HCT116 (cell line): ENCODE results near the gene A1CF. TPM values are rescaled to one million over a fixed set of nuclear protein-coding genes. Genes with fewer than 3 reads are reported as not detected.
"Not testable (repeated sequence)": the region's sequence is repeated elsewhere in the genome, so short reads cannot be mapped to it uniquely, and the experiment has no call there.

Source experiments
- ATAC-seq: fragments of 200-7000 bp; cut with Tn5 transposase; 2 replicates; pipeline ENCODE4 v1.9.1; 2020; ENCODE audit warnings: mild to moderate bottlenecking, moderate library complexity
- BruUV-seq: library from RNA; stranded (reverse); fragments of 400-500 nt; replicated peaks from 2 replicates; lab custom pipeline; 2021; lab: Mats Ljungman, UMichigan
- CTCF ChIA-PET: fragments of 300-600 bp; sonication (Branson Sonifier 250); formaldehyde crosslinking; loops from one replicate; lab custom pipeline; 2021; ENCODE audit warnings: antibody characterized with exemption; lab: Charles Lee
- POLR2A ChIA-PET: fragments of 300-600, 350-600 bp; sonication (Branson Sonifier 250); formaldehyde crosslinking; loops from one replicate; lab custom pipeline; 2021; ENCODE audit warnings: antibody characterized with exemption; lab: Charles Lee
- RAD21 ChIA-PET, 2 experiments: fragments of 300-600 bp; sonication (Branson Sonifier 250); formaldehyde crosslinking; loops; one replicate each; lab custom pipeline; 2023; ENCODE audit warnings: low total read pairs in 2 of 2; ENCODE audit not compliant: uncharacterized antibody in 2 of 2, unreplicated experiment in 2 of 2, low non-redundant PET in 1 of 2; lab: Charles Lee
- DNase-seq: peaks from one replicate; pipeline ENCODE4 v3.0.0-alpha.2; 2010; ENCODE audit warnings: low read depth, low spot score
- H2AFZ ChIP-seq: fragments of 200-600 bp; shearing (Covaris generic), sonication (generic); 2 replicates; pipeline ENCODE4 v1.6.1; 2017; ENCODE audit warnings: low read depth, mixed run types, mixed read lengths, antibody characterized with exemption, low read length; ENCODE audit not compliant: poor library complexity, severe bottlenecking
- H3K27ac ChIP-seq: 2 replicates; pipeline ENCODE4 v1.5.1; 2012; ENCODE audit warnings: low read depth, low read length
- H3K27me3 ChIP-seq: fragments of 200-600 bp; sonication (generic); 2 replicates; pipeline ENCODE4 v1.6.1; 2016; ENCODE audit warnings: mixed run types, low read length, mixed read lengths; ENCODE audit not compliant: insufficient read depth
- H3K36me3 ChIP-seq, 2 experiments: fragments of 200-500 bp in 1 of 2; fragments of 200-600 bp in 1 of 2; sonication (Bioruptor generic) in 1 of 2; sonication (generic) in 1 of 2; 2 replicates each; pipeline versions ENCODE4 v1.5.1 to v1.6.1; 2014 to 2016; ENCODE audit warnings: low read length in 2 of 2, inconsistent platforms in 1 of 2, mixed read lengths in 1 of 2, mixed run types in 1 of 2; ENCODE audit not compliant: insufficient read depth in 2 of 2, control insufficient read depth in 1 of 2
- H3K4me1 ChIP-seq, 2 experiments: fragments of 200-600 bp in 1 of 2; sonication (generic) in 1 of 2; 2 replicates each; pipeline versions ENCODE4 v1.5.1 to v1.6.1; 2012 to 2017; ENCODE audit warnings: low read length in 2 of 2, inconsistent platforms in 1 of 2, mild to moderate bottlenecking in 1 of 2, mixed read lengths in 1 of 2, mixed run types in 1 of 2, moderate library complexity in 1 of 2; ENCODE audit not compliant: insufficient read depth in 2 of 2, control insufficient read depth in 1 of 2
- H3K4me2 ChIP-seq: fragments of 200-600 bp; sonication (generic); 2 replicates; pipeline ENCODE4 v1.6.1; 2017; ENCODE audit warnings: mixed run types, low read length, mixed read lengths
- H3K4me3 ChIP-seq, 2 experiments: fragments of 200-600 bp in 1 of 2; sonication (generic) in 1 of 2; replicated peaks in 1 of 2; 2 replicates each; pipeline ENCODE4 v1.5.1; 2011 to 2016; ENCODE audit warnings: low read length in 2 of 2, control low read depth in 1 of 2, low read depth in 1 of 2, mild to moderate bottlenecking in 1 of 2, mixed read lengths in 1 of 2, mixed run types in 1 of 2
- H3K79me2 ChIP-seq: fragments of 200-600 bp; sonication (generic); 2 replicates; pipeline ENCODE4 v1.6.1; 2017; ENCODE audit warnings: mild to moderate bottlenecking, mixed run types, low read length, moderate library complexity, mixed read lengths; ENCODE audit not compliant: insufficient read depth
- H3K9ac ChIP-seq: fragments of 200-600 bp; sonication (generic); 2 replicates; pipeline ENCODE4 v1.6.1; 2016; ENCODE audit warnings: low read length, mixed read lengths
- H3K9me2 ChIP-seq: fragments of 200-600 bp; sonication (generic), shearing (Covaris generic); 2 replicates; pipeline ENCODE4 v1.6.1; 2017; ENCODE audit warnings: mixed run types, mild to moderate bottlenecking, moderate library complexity; ENCODE audit not compliant: insufficient read depth
- H3K9me3 ChIP-seq, 2 experiments: fragments of 200-500 bp in 1 of 2; fragments of 200-600 bp in 1 of 2; sonication (Bioruptor generic) in 1 of 2; sonication (generic) in 1 of 2; 2 replicates each; pipeline ENCODE4 v1.6.1; 2014 to 2017; ENCODE audit warnings: low read length in 2 of 2, mixed read lengths in 2 of 2, inconsistent platforms in 1 of 2, low read depth in 1 of 2, mild to moderate bottlenecking in 1 of 2, mixed run types in 1 of 2, moderate library complexity in 1 of 2; ENCODE audit not compliant: control insufficient read depth in 1 of 2, insufficient read depth in 1 of 2
- H4K20me1 ChIP-seq: fragments of 200-600 bp; sonication (generic), shearing (Covaris generic); 2 replicates; pipeline ENCODE4 v1.6.1; 2017; ENCODE audit warnings: mixed run types, mild to moderate bottlenecking, moderate library complexity; ENCODE audit not compliant: insufficient read depth
- RAD21 ChIP-seq: IDR thresholded peaks from 2 replicates; pipeline ENCODE4 v1.6.1; 2012; ENCODE audit warnings: low read depth, mild to moderate bottlenecking
- intact Hi-C: fragments of 100-400 bp; cut with micrococcal nuclease; formaldehyde crosslinking; loops from 2 replicates; pipeline ENCODE4 v1.10.0; 2022
- total RNA-seq: library from RNA; stranded (reverse); gene quantifications from one replicate; pipeline ENCODE4 v1.2.1, GENCODE V29; 2021; ENCODE audit not compliant: unreplicated experiment
- TF ChIP-seq, protein P1 (sequence below), 3 experiments: fragments of 200-600 bp in 1 of 3; sonication (generic) in 1 of 3; IDR thresholded peaks in 2 of 3; conservative IDR thresholded peaks in 1 of 3; 2 replicates each; pipeline ENCODE4 v1.5.1; 2012 to 2017; ENCODE audit warnings: low read depth in 2 of 3, low read length in 2 of 3, antibody characterized with exemption in 1 of 3, borderline replicate concordance in 1 of 3, control low read depth in 1 of 3, mild to moderate bottlenecking in 1 of 3, mixed read lengths in 1 of 3, mixed run types in 1 of 3, moderate library complexity in 1 of 3; ENCODE audit not compliant: insufficient read depth in 1 of 3

The A1CF gene
- total RNA-seq, 1 experiment from 2014 or later, result 0.30 TPM

GRCh38 chr10:50774868-50775267, 110.6 kb downstream of the A1CF start:
- RAD21 ChIA-PET, H3K36me3 ChIP-seq, H3K9me3 ChIP-seq, H3K27ac ChIP-seq, H2AFZ ChIP-seq, H3K27me3 ChIP-seq, H3K4me1 ChIP-seq, CTCF ChIA-PET, H3K9ac ChIP-seq, H3K79me2 ChIP-seq, H4K20me1 ChIP-seq, BruUV-seq, POLR2A ChIA-PET, intact Hi-C loops, H3K4me2 ChIP-seq, H3K9me2 ChIP-seq, DNase-seq, H3K4me3 ChIP-seq: not testable (repeated sequence)
- TF ChIP-seq, protein P1, sequence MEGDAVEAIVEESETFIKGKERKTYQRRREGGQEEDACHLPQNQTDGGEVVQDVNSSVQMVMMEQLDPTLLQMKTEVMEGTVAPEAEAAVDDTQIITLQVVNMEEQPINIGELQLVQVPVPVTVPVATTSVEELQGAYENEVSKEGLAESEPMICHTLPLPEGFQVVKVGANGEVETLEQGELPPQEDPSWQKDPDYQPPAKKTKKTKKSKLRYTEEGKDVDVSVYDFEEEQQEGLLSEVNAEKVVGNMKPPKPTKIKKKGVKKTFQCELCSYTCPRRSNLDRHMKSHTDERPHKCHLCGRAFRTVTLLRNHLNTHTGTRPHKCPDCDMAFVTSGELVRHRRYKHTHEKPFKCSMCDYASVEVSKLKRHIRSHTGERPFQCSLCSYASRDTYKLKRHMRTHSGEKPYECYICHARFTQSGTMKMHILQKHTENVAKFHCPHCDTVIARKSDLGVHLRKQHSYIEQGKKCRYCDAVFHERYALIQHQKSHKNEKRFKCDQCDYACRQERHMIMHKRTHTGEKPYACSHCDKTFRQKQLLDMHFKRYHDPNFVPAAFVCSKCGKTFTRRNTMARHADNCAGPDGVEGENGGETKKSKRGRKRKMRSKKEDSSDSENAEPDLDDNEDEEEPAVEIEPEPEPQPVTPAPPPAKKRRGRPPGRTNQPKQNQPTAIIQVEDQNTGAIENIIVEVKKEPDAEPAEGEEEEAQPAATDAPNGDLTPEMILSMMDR (IDR thresholded peaks at IDR 0.05 in 2 of 3, conservative IDR thresholded peaks at IDR 0.05 in 1 of 3; ENCODE audit: borderline replicate concordance in 1 of 3, insufficient read depth in 1 of 3, low read depth in 2 of 3, low read length in 2 of 3), result 0 out of 6 replicates have a peak, but pooled peaks of 1 of the 3 experiments have one; percentile 7
- peak; percentile 30; the same call in 1 of the 2 replicates for TF ChIP-seq RAD21
- ATAC-seq, result peak; percentile 69; the same call in 1 of the 2 replicates

- DNase-seq, CTCF ChIA-PET, H3K27ac ChIP-seq, H3K27me3 ChIP-seq, H3K9me2 ChIP-seq, RAD21 ChIA-PET, H3K4me3 ChIP-seq, BruUV-seq, H3K4me2 ChIP-seq, H4K20me1 ChIP-seq, H2AFZ ChIP-seq, intact Hi-C loops, ATAC-seq, H3K9me3 ChIP-seq, H3K9ac ChIP-seq, POLR2A ChIA-PET, H3K4me1 ChIP-seq, H3K79me2 ChIP-seq, H3K36me3 ChIP-seq: not testable (repeated sequence)
Observed at GRCh38 chr10:50772042-50772441, 113.4 kb downstream of the A1CF start.

DNA sequence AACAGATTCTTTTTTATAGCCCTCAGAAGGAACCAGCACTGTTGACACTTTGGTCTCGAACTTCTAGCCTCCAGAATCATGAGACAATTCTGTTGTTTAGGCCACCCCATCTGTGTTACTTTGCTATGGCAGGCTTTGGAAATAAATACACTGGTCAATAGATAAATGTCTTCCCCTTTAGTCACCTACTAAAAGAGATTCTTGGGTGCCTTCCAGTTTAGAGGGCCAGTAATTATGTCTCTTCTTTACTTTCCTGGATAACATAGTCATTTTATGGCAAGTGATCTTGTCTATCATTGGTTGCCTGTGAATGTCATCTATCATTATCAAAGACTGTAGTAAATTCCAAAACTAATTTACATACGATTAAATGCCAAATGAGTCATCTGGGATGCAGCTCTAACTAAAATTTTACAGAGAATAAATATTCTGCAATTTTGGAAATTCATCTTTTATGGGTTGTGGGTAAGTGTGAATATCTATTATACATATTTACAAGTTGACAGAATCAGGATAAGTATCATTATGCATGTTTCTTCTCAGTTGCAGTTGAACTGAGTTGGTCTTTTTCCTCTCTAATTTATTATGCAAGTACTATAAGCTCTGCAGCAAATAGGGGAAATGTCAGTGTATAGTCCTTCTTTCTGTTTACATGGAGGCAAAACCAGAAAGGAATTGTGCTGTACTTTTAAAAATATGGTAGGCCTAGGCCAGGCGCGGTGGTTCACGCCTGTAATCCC, 118.5 kb downstream of the A1CF start:
- H3K4me1 ChIP-seq, BruUV-seq, H3K4me2 ChIP-seq, intact Hi-C loops, DNase-seq, H3K9me3 ChIP-seq, H4K20me1 ChIP-seq, H3K9me2 ChIP-seq, POLR2A ChIA-PET, RAD21 ChIA-PET, H3K9ac ChIP-seq, H3K79me2 ChIP-seq, H3K27ac ChIP-seq, H3K4me3 ChIP-seq, H3K27me3 ChIP-seq, CTCF ChIA-PET, H2AFZ ChIP-seq, H3K36me3 ChIP-seq, ATAC-seq: not testable (repeated sequence)
